ENCODE data around the gene HNRNPA3. TPM values are rescaled to one million over a fixed set of nuclear protein-coding genes. Genes with fewer than 3 reads are reported as not detected.

Gene HNRNPA3
- total RNA-seq (2014; rRNA removed; shearing (Covaris generic)) (68.2 and 82.2 TPM in 2 replicates), total RNA-seq (2022) (450 and 472 TPM in 2 replicates), Bru-seq, nascent RNA (percentile 100 among the genes with signal in this experiment), BruChase-seq, experiment 1, labeled RNA remaining after a 6-hour chase (percentile 100 among the genes with signal in this experiment), BruChase-seq, experiment 2, labeled RNA remaining after a 2-hour chase (percentile 100 among the genes with signal in this experiment)
- long read RNA-seq, full-length matches to known transcripts: 152 of 345 reads
- long read RNA-seq, partial matches to known transcripts: 102 of 345 reads
- long read RNA-seq, other reads (novel, unspliced or antisense): 91 of 345 reads

DNA sequence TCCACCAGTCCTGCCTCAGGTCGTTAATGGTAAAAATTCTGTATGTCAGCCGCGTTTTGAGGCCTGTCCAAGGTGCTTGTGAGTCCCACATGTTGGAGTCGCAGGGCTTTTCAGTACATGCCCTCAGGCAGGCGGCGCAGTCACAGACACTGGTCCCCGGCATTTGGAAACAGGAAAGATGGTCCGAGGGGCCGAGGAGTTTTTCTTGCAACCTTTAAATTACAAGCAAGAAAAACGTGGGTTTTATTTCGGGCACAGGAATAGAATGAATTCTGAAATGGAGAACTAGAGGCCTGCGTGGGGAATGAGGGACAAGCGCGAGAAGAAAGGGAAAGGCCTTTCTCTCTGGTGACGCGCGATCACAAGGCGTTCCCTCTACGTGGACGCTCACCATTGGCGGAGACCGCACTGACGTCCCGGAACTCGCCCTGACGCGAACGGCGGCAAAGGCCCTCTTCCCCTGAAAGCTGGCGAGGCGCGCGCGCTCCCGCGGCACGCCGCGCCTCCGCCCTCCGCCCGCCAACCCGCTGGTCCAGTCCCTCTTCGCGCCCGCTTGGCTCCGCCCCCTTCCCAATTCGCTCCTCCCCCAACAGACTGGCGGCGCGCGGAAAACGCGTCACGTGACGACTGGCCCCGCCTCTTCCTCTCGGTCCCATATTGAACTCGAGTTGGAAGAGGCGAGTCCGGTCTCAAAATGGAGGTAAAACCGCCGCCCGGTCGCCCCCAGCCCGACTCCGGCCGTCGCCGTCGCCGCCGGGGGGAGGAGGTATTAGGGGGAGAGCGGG is at the start of gene HNRNPA3:
Gene HNRNPA3, plus strand, starts transcription at position 689 of the 785 bp plus-strand sequence. Its CDS starts 6 bp downstream, at position 695.
- CTCF ChIA-PET (ENCODE audit: unreplicated experiment): interaction anchor here (0.6 to 1.1 kb wide), 3 partner anchors 14 to 48 kb away, joined by 3 to 5 read pairs (median 3); no protein-coding TSS in a partner anchor
- peaks cover 35% of the 10 kb centered on the region for H3K4me1 ChIP-seq (ENCODE audit: insufficient read depth, low read length, poor library complexity, severe bottlenecking)

DNA sequence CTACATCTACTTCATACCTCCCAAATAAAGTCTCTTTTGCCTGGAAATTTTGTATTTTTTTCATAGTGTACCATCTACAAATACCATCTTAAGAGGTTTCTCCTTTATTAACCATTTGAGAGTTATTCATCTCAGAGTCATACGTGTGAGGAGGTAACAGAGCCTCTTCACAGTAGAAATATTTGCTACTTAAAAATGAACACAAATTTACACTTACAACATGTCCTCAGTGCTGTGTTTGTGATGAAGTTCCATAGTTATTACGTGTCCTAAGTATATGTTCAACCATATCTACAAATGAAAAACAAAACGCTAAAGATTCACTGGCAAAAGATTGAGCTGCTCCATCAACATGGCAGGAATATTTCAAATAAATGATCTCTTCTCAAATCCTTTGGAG is 48.5 kb upstream of the HNRNPA3 start:
- intact Hi-C loops (cut with micrococcal nuclease; ENCODE audit: unreplicated experiment): loop anchor here (1.0 to 2.0 kb wide), 5 partner anchors 132 to 599 kb away; no protein-coding TSS in a partner anchor
- peak overlapping the region; percentile 100 for H2AFZ ChIP-seq (ENCODE audit: low read length)
- TF ChIP-seq EZH2phosphoT487 (IDR thresholded peaks at IDR 0.05; ENCODE audit: borderline replicate concordance, low read depth, low read length): no peak
- TF ChIP-seq CTCF (conservative IDR thresholded peaks at IDR 0.05; ENCODE audit: low read length): no peak
- CTCF ChIA-PET (ENCODE audit: unreplicated experiment): interaction anchor here (0.9 to 1.7 kb wide), 4 partner anchors 48 to 599 kb away, joined by 3 to 7 read pairs (median 6); no protein-coding TSS in a partner anchor
- POLR2A ChIA-PET: interaction anchor here (0.5 to 4.3 kb wide), 12 partner anchors 16 to 469 kb away, joined by 3 to 52 read pairs (median 4); partner anchors contain the start of gene NFE2L2
- H3K9me3 ChIP-seq (ENCODE audit: low read length): no peaks in the 10 kb centered on the region
- no peak overlapping the region for H3K27ac ChIP-seq (ENCODE audit: low read depth, low read length, poor library complexity, severe bottlenecking)
- no peaks in the 10 kb centered on the region for H4K20me1 ChIP-seq (ENCODE audit: insufficient read depth, low read length)
- no peaks in the 10 kb centered on the region for H3K9me2 ChIP-seq (ENCODE audit: insufficient read depth, low read length)
- peaks cover 23% of the 10 kb centered on the region for H3K4me1 ChIP-seq (ENCODE audit: insufficient read depth, low read length, poor library complexity, severe bottlenecking)
- H3K36me3 ChIP-seq (ENCODE audit: insufficient read depth, low read length): no peaks in the 10 kb centered on the region
- peak overlapping the region; percentile 64 for H3K4me3 ChIP-seq (ENCODE audit: low read depth, low read length, poor library complexity, severe bottlenecking)
- DNase-seq (ENCODE audit: low spot score): no peak
- no peaks in the 10 kb centered on the region for H3K79me2 ChIP-seq (ENCODE audit: insufficient read depth, low read depth, low read length)
- no TSS peak for BruUV-seq (replicated peaks)
- peak overlapping the region; percentile 94 for H3K4me2 ChIP-seq (ENCODE audit: low read length)

More for the DNA sequence above, at the start of gene HNRNPA3:
- Histone ChIP-seq H2AFZ (ENCODE audit: low read length) (peak within 1 kb of the TSS; percentile 16; the same call in 1 of the 2 replicates), H3K4me3 (ENCODE audit: low read depth, low read length, poor library complexity, severe bottlenecking) (peak within 1 kb of the TSS; percentile 81), H3K79me2 (ENCODE audit: insufficient read depth, low read depth, low read length) (peaks cover 62% of the 10 kb centered on the region), H3K9me2 (ENCODE audit: insufficient read depth, low read length) (no peaks in the 10 kb centered on the region), H3K27ac (ENCODE audit: low read depth, low read length, poor library complexity, severe bottlenecking) (peak within 1 kb of the TSS; percentile 87), H3K36me3 (ENCODE audit: insufficient read depth, low read length) (peaks cover 42% of the 10 kb centered on the region), H3K9me3 (ENCODE audit: low read length) (no peaks in the 10 kb centered on the region), H3K4me2 (ENCODE audit: low read length) (peak within 1 kb of the TSS; percentile 88), H4K20me1 (ENCODE audit: insufficient read depth, low read length) (peaks cover 28% of the 10 kb centered on the region)
- TF ChIP-seq EZH2phosphoT487 (IDR thresholded peaks at IDR 0.05; ENCODE audit: borderline replicate concordance, low read depth, low read length) (no peak), CTCF (conservative IDR thresholded peaks at IDR 0.05; ENCODE audit: low read length) (peak; percentile 47; the same call in 1 of the 2 replicates)
- intact Hi-C loops (cut with micrococcal nuclease; ENCODE audit: unreplicated experiment): loop anchor here (1.0 to 5.0 kb wide), 3 partner anchors 46 to 405 kb away; a partner anchor contains a TSS
- DNase-seq (ENCODE audit: low spot score): peak; percentile 98
- BruUV-seq (replicated peaks): no TSS peak
- POLR2A ChIA-PET: interaction anchor here (0.8 to 1.7 kb wide), 14 partner anchors 9 to 1270 kb away, joined by 3 to 18 read pairs (median 4); partner anchors contain the start of gene NFE2L2

Measured in OCI-LY7 (cell line).